Heart left ventricle (tissue), 16 donors: Measurements from ENCODE around the gene GABRR3. TPM values are rescaled to one million over a fixed set of nuclear protein-coding genes. Genes with fewer than 3 reads are reported as not detected.
A peak's percentile ranks its signal among the peaks of the same experiment; 100 is the strongest.

Experiments
- ATAC-seq, 4 donors: fragments of 200-7000 bp; cut with Tn5 transposase; one replicate each; pipeline ENCODE4 v1.9.1; 2020 to 2022; ENCODE audit warnings: moderate library complexity in 4 of 4, mild to moderate bottlenecking in 3 of 4, moderate number of reproducible peaks in 1 of 4
- DNase-seq, 5 donors: peaks; one replicate each; pipeline ENCODE4 v3.0.0-alpha.2; 2020
- H3K27ac ChIP-seq, 12 donors: fragments of 200-600 bp; sonication (generic) in 4 of 12; one replicate each; pipeline versions ENCODE4 v1.5.0 to v1.8.0; 2016 to 2022; ENCODE audit warnings: mild to moderate bottlenecking in 2 of 12
- H3K27me3 ChIP-seq, 9 donors: fragments of 200-600 bp; sonication (generic) in 2 of 9; one replicate each; pipeline versions ENCODE4 v1.5.1 to v1.8.0; 2016 to 2022; ENCODE audit warnings: mild to moderate bottlenecking in 3 of 9
- H3K36me3 ChIP-seq, 9 donors: fragments of 200-600 bp; sonication (generic) in 2 of 9; one replicate each; pipeline versions ENCODE4 v1.5.0 to v1.8.0; 2018 to 2022; ENCODE audit warnings: mild to moderate bottlenecking in 2 of 9
- H3K4me1 ChIP-seq, 12 donors: fragments of 200-600 bp; sonication (generic) in 4 of 12; one replicate each; pipeline versions ENCODE4 v1.5.0 to v1.8.0; 2016 to 2022; ENCODE audit warnings: mild to moderate bottlenecking in 3 of 12
- H3K4me3 ChIP-seq, 12 donors: fragments of 200-600 bp; sonication (generic) in 4 of 12; one replicate each; pipeline versions ENCODE4 v1.5.0 to v1.8.0; 2017 to 2022; ENCODE audit warnings: mild to moderate bottlenecking in 9 of 12, moderate library complexity in 4 of 12
- H3K9me3 ChIP-seq, 12 donors: fragments of 200-600 bp; sonication (generic) in 4 of 12; one replicate each; pipeline versions ENCODE4 v1.5.0 to v1.8.0; 2016 to 2022; ENCODE audit warnings: mild to moderate bottlenecking in 1 of 12
- POLR2A ChIP-seq, 2 donors: fragments of 450-650 bp; IDR thresholded peaks; one replicate each; pipeline ENCODE4 v1.6.1; 2017; ENCODE audit warnings: antibody characterized with exemption in 2 of 2, mild to moderate bottlenecking in 2 of 2, moderate library complexity in 2 of 2
- WGBS, 4 donors: extraction: QIAGEN DNeasy Blood & Tissue Kit in 2 of 4; methylation state at CpG; one replicate each; pipeline versions ENCODE4 v1.1.5 to v1.1.7; 2013 to 2018; 5-methylcytosine and 5-hydroxymethylcytosine counted together
- intact Hi-C, 10 donors: fragments of 100-400 bp; cut with DNase I; formaldehyde crosslinking; loops; one replicate each; pipeline versions ENCODE4 v1.11.1 to v1.14.2; 2022
- polyA plus RNA-seq, 2 donors: library from polyadenylated mRNA; stranded (reverse); fragments of 200-250 nt; gene quantifications; one replicate each; pipeline ENCODE4 v1.2.3, GENCODE V29; 2013
- total RNA-seq, 9 donors: library from RNA; depleted of rRNA in 2 of 9; stranded (reverse); fragments of >200 nt in 2 of 9; fragmentation: NEBNext Ultra II Directional in 3 of 9; extraction: Animal tissue kit (Norgen Biotek cat#: 25700) in 3 of 9; gene quantifications; one replicate each; pipeline versions ENCODE4 v1.1.0 to v1.2.4, GENCODE V29; 2016 to 2023
- TF ChIP-seq, protein P1 (sequence below), 12 donors: fragments of 200-600 bp; sonication (generic) in 4 of 12; IDR thresholded peaks; one replicate each; pipeline versions ENCODE4 v1.5.0 to v1.8.0; 2018 to 2022; ENCODE audit warnings: antibody characterized with exemption in 12 of 12, mild to moderate bottlenecking in 5 of 12
- donor health status: ischemic (EF 13 %, LVEDD 7.1; RV severe dilation, severe dysfunction).
- donor health status: healthy with polysubstance abuse.
- donor health status: DM: no; HTN: yes; CAD: no.
- donor health status: DM: no; HTN: no; CAD: no.
- donor health status: ischemic (EF 25% LVEDD 6.9; RV normal size, moderate dysfunction).
- donor health status: ischemic (EF 25% LVEDD 5.7; RV mildly dilated, moderate dysfunction).
- donor health status: healthy.
- donor health status: DM: yes; HTN: yes; CAD: no.
- donor health status: ischemic (EF 35%, LVEDD 5.7; RV mildly dilated, moderate dysfunction).
- donor health status: nonischemic (EF 11% LVEDD 7.7; RV severe dilation, severe dysfunction).
- donor health status: DM: yes; HTN: yes; CAD: no.
- donor health status: PGD.
- donor health status: ischemic (EF 29% LVEDD 5.4; RV normal size, mild dysfunction).
- donor health status: nonischemic (EF 23%, LVEDD 6.1; RV moderate dilation, normal function).

The GABRR3 gene
- total and polyA plus RNA-seq, 11 donors, result not detected

- 88 to 94% (median 89%) methylated on average over 4 of the region's 4 CpGs for WGBS, 4 donors
- ATAC-seq, result peak in 1 of 4 donors; percentile 45
Measured at GRCh38 chr3:98020412-98020811, 14.7 kb downstream of the GABRR3 start.

GRCh38 chr3:98018301-98018700 lies 16.8 kb downstream of the GABRR3 start:
- no peak for ATAC-seq
- H3K4me3 ChIP-seq, result no peak overlapping the region
- no peak overlapping the region for H3K27ac ChIP-seq
- no peaks in the 10 kb centered on the region for H3K36me3 ChIP-seq
- intact Hi-C loops, result no loop called here
- WGBS, 4 donors, result 92 to 93% (median 92%) methylated on average over 4 of the region's 4 CpGs
- TF ChIP-seq POLR2A (IDR thresholded peaks at IDR 0.05), result no peak
- TF ChIP-seq, protein P1, sequence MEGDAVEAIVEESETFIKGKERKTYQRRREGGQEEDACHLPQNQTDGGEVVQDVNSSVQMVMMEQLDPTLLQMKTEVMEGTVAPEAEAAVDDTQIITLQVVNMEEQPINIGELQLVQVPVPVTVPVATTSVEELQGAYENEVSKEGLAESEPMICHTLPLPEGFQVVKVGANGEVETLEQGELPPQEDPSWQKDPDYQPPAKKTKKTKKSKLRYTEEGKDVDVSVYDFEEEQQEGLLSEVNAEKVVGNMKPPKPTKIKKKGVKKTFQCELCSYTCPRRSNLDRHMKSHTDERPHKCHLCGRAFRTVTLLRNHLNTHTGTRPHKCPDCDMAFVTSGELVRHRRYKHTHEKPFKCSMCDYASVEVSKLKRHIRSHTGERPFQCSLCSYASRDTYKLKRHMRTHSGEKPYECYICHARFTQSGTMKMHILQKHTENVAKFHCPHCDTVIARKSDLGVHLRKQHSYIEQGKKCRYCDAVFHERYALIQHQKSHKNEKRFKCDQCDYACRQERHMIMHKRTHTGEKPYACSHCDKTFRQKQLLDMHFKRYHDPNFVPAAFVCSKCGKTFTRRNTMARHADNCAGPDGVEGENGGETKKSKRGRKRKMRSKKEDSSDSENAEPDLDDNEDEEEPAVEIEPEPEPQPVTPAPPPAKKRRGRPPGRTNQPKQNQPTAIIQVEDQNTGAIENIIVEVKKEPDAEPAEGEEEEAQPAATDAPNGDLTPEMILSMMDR (IDR thresholded peaks at IDR 0.05), result no peak
- peaks cover 0 to 12% (median 4%) of the 10 kb centered on the region in 12 donors for H3K4me1 ChIP-seq
- H3K9me3 ChIP-seq, result no peaks in the 10 kb centered on the region
- no peak for DNase-seq
- no peaks in the 10 kb centered on the region for H3K27me3 ChIP-seq

More at GRCh38 chr3:98020412-98020811, 14.7 kb downstream of the GABRR3 start:
- no peak for DNase-seq
- Histone ChIP-seq H3K36me3 (no peaks in the 10 kb centered on the region), H3K27ac (no peak overlapping the region), H3K27me3 (no peaks in the 10 kb centered on the region), H3K4me1 (peaks cover 0 to 8% (median 0%) of the 10 kb centered on the region in 12 donors), H3K9me3 (no peaks in the 10 kb centered on the region), H3K4me3 (no peak overlapping the region)
- TF ChIP-seq, protein P1 (IDR thresholded peaks at IDR 0.05), result no peak
- no peak for TF ChIP-seq POLR2A (IDR thresholded peaks at IDR 0.05)
- intact Hi-C loops, result loop anchor here in 2 of 10 donors (5.0 kb wide), 3 partner anchors 43 to 1158 kb away; partner anchors contain the start of gene RIOX2 (in 1 of the 2)

DNA sequence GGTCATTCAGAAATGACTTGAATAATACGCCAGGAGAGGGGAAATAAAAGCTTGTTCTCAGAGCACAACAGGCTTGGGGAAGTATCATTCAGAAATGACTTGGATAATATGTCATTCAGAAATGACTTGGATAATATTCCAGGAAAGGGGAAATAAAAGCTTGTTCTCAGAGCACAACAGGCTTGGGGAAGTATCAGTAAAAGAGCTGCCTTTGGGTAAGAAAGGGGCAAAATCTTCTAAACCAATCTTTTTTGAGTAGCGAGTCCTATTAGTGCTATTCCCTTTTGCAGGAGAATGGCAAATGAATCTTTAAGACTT lies 20.9 kb downstream of the GABRR3 start:
- H3K36me3 ChIP-seq, result no peaks in the 10 kb centered on the region
- no peak for DNase-seq
- no peak for ATAC-seq
- intact Hi-C loops, result no loop called here
- H3K27me3 ChIP-seq, result no peaks in the 10 kb centered on the region
- peak overlapping the region in 1 of 12 donors; percentile 54 for H3K27ac ChIP-seq
- peaks cover 0 to 4% (median 0%) of the 10 kb centered on the region in 12 donors for H3K9me3 ChIP-seq
- WGBS, 4 donors, result 90 to 96% (median 92%) methylated on average over 2 of the region's 2 CpGs
- TF ChIP-seq POLR2A (IDR thresholded peaks at IDR 0.05), result no peak
- TF ChIP-seq, protein P1 (IDR thresholded peaks at IDR 0.05), result no peak
- no peak overlapping the region for H3K4me3 ChIP-seq
- peaks cover 0 to 23% (median 0%) of the 10 kb centered on the region in 12 donors for H3K4me1 ChIP-seq

GRCh38 chr3:98013411-98014267 lies 21.5 kb downstream of the GABRR3 start:
- WGBS, 4 donors, result 42 to 48% (median 43%) methylated on average over 4 of the region's 4 CpGs
- H3K4me1 ChIP-seq, result peaks cover 0 to 23% (median 0%) of the 10 kb centered on the region in 12 donors
- H3K27ac ChIP-seq, result peak overlapping the region in 1 of 12 donors; percentile 54
- H3K4me3 ChIP-seq, result no peak overlapping the region
- no peak for DNase-seq
- intact Hi-C loops, result no loop called here
- no peak for TF ChIP-seq POLR2A (IDR thresholded peaks at IDR 0.05)
- TF ChIP-seq, protein P1 (IDR thresholded peaks at IDR 0.05), result no peak
- ATAC-seq, result no peak
- no peaks in the 10 kb centered on the region for H3K36me3 ChIP-seq
- peaks cover 0 to 4% (median 0%) of the 10 kb centered on the region in 12 donors for H3K9me3 ChIP-seq
- H3K27me3 ChIP-seq, result no peaks in the 10 kb centered on the region
